ENCODE measurements around the gene GBP6.
"Not testable (repeated sequence)": the region's sequence is repeated elsewhere in the genome, so short reads cannot be mapped to it uniquely, and the experiment has no call there.

Gene GBP6

DNA sequence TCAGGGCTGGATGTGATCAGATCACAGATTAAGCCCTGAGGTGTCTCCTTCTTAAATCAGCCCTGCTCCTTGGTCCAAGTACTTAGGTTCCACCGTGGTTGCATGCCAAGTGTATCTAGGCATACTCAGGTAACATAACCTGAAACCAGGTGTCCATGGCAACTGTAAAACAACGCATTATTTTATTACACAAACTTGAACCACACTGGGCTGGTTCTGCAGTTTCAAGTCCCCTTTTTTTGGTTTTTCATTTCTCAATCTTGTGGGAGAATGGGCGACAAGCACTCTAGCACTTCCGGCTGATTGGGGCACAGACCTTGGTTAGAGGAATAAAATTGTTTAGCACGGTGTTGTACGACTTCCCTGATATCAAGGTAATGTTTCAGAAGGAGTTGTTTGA is 65.2 kb downstream of the GBP6 start:
- Histone ChIP-seq H3K4me2 (ENCODE audit: low read length) (no peak overlapping the region), H3K4me1 (ENCODE audit: control insufficient read depth, low read length) (no peaks in the 10 kb centered on the region), H3F3A (ENCODE audit: control insufficient read depth, insufficient read depth) (no peaks in the 10 kb centered on the region), H3K9me3 (ENCODE audit: control insufficient read depth, insufficient read depth, low read length) (no peaks in the 10 kb centered on the region), H3K4me3 (ENCODE audit: low read length) (no peak overlapping the region), H3K79me2 (ENCODE audit: control insufficient read depth, low read length) (no peaks in the 10 kb centered on the region), H3K36me3 (ENCODE audit: control insufficient read depth, low read length) (no peaks in the 10 kb centered on the region), H4K20me1 (ENCODE audit: control insufficient read depth, insufficient read depth, low read depth, low read length) (no peaks in the 10 kb centered on the region), H3K9me2 (replicated peaks; ENCODE audit: control insufficient read depth, low read length) (no peaks in the 10 kb centered on the region), H3K27me3 (ENCODE audit: control insufficient read depth, low read length) (no peaks in the 10 kb centered on the region), H3K27ac (ENCODE audit: low read depth, low read length) (no peak overlapping the region)
- TF ChIP-seq EZH2phosphoT487 (IDR thresholded peaks at IDR 0.05; ENCODE audit: borderline replicate concordance, low read length) (no peak), CTCF (IDR thresholded peaks at IDR 0.05; ENCODE audit: low read depth, low read length, poor library complexity, severe bottlenecking) (no peak)

DNA sequence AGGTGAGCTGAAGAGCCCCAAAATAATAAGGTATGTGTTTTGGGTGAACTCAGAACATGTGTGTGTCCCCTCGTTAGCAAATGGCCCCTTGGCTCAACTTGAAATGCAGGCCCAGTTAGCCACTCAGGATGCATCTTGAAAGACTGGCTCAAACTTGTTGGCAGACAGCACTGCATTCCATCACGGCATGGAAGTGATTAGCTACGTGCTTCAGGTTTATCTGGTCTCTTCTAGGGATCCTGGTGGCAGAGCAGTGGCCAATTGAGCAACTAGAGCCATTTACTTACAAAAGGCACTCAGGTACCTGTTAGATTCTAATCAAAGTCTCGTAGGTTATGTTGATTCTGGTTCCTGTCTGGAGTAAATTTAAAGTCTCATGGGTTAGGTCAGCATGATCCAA is 65.8 kb downstream of the GBP6 start:
- H3K4me3 ChIP-seq (ENCODE audit: low read length); H4K20me1 ChIP-seq (ENCODE audit: control insufficient read depth, insufficient read depth, low read depth, low read length); H3K36me3 ChIP-seq (ENCODE audit: control insufficient read depth, low read length); H3K4me2 ChIP-seq (ENCODE audit: low read length); H3K4me1 ChIP-seq (ENCODE audit: control insufficient read depth, low read length); H3K9me2 ChIP-seq (replicated peaks; ENCODE audit: control insufficient read depth, low read length); H3K27ac ChIP-seq (ENCODE audit: low read depth, low read length); H3F3A ChIP-seq (ENCODE audit: control insufficient read depth, insufficient read depth); H3K27me3 ChIP-seq (ENCODE audit: control insufficient read depth, low read length); H3K9me3 ChIP-seq (ENCODE audit: control insufficient read depth, insufficient read depth, low read length); H3K79me2 ChIP-seq (ENCODE audit: control insufficient read depth, low read length): not testable (repeated sequence)

DNA sequence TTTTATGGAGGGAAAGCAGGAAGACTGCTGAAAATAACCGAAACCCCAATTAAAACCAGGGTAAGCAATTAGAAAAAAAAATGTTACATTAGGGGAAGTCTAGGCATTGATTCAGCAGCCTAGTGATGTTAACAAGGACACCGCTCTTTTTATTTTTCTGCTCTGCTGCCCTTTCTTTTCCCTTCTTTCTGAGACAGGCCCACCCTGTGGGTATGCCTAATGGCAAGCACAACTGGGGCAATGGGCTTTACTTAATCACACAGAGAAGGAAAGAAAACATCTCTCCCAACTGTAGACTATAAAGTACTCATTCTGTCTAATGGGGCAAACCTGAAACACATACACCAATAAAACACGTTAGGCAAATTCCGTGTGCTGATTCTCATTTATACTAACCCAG is 69.6 kb downstream of the GBP6 start:
- no peak overlapping the region for H3K4me3 ChIP-seq (ENCODE audit: low read length)
- H3K9me2 ChIP-seq (replicated peaks; ENCODE audit: control insufficient read depth, low read length): no peaks in the 10 kb centered on the region
- H3K27me3 ChIP-seq (ENCODE audit: control insufficient read depth, low read length): no peaks in the 10 kb centered on the region
- no peaks in the 10 kb centered on the region for H3K9me3 ChIP-seq (ENCODE audit: control insufficient read depth, insufficient read depth, low read length)
- H3K27ac ChIP-seq (ENCODE audit: low read depth, low read length): no peak overlapping the region
- TF ChIP-seq EZH2phosphoT487 (IDR thresholded peaks at IDR 0.05; ENCODE audit: borderline replicate concordance, low read length): no peak
- TF ChIP-seq CTCF (IDR thresholded peaks at IDR 0.05; ENCODE audit: low read depth, low read length, poor library complexity, severe bottlenecking): no peak
- H4K20me1 ChIP-seq (ENCODE audit: control insufficient read depth, insufficient read depth, low read depth, low read length): no peaks in the 10 kb centered on the region
- H3K79me2 ChIP-seq (ENCODE audit: control insufficient read depth, low read length): no peaks in the 10 kb centered on the region
- no peaks in the 10 kb centered on the region for H3K36me3 ChIP-seq (ENCODE audit: control insufficient read depth, low read length)
- H3K4me2 ChIP-seq (ENCODE audit: low read length): no peak overlapping the region
- no peaks in the 10 kb centered on the region for H3F3A ChIP-seq (ENCODE audit: control insufficient read depth, insufficient read depth)
- H3K4me1 ChIP-seq (ENCODE audit: control insufficient read depth, low read length): no peaks in the 10 kb centered on the region

DNA sequence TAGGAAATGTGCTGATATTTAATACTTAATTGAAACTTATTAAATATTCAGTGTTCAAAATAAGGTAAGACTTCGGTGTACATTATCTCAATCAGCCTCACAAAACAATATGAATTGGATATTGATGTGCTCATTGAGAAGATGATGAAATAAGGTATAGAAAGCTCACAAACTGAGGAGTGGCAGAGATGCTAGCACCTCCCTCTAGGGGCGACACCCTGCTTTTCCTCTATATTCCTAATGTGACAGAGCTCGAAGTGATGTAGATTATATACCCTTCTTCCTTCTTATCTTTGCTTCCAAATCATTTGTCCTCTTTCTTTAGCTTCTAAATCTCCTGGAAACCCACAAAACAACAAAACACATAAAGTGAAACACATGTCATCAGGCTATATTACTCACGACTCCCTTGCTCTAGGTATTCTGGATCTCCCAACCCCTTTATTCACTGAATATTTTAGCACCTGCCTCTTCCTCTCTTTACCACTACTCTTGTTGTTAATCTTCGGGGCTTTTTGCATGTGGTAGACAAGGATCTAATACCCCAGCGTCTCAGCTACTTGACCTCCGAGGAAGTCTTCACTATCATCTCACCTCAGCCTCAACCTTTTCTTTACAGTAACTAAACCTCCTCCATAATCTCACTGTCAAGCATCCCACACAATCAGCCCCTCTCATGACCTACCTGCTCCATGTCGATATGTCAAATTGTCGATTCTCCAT is 70.4 kb downstream of the GBP6 start:
- H3K4me2 ChIP-seq (ENCODE audit: low read length); H3K4me1 ChIP-seq (ENCODE audit: control insufficient read depth, low read length); H3K27ac ChIP-seq (ENCODE audit: low read depth, low read length); H3K79me2 ChIP-seq (ENCODE audit: control insufficient read depth, low read length); H3K27me3 ChIP-seq (ENCODE audit: control insufficient read depth, low read length); H4K20me1 ChIP-seq (ENCODE audit: control insufficient read depth, insufficient read depth, low read depth, low read length); H3K4me3 ChIP-seq (ENCODE audit: low read length); H3K36me3 ChIP-seq (ENCODE audit: control insufficient read depth, low read length); H3K9me3 ChIP-seq (ENCODE audit: control insufficient read depth, insufficient read depth, low read length); H3K9me2 ChIP-seq (replicated peaks; ENCODE audit: control insufficient read depth, low read length); H3F3A ChIP-seq (ENCODE audit: control insufficient read depth, insufficient read depth): not testable (repeated sequence)
